T-helper 2 cell treated with Interferon-gamma antibody and Interleukin-4, amounts not matched to agents 5 μg/mL and 100 μg/mL, for 36 hours (primary cell): ENCODE results near the gene GTPBP8.
A peak's percentile ranks its signal among the peaks of the same experiment; 100 is the strongest.

Experiments used
- DNase-seq: peaks from one replicate; pipeline ENCODE4 v3.0.0; 2021; ENCODE audit warnings: low spot score
- H3K27ac Mint-ChIP-seq: one replicate; pipeline ENCODE4 v1.8.0; 2021; ENCODE audit warnings: mild to moderate bottlenecking, mixed read lengths
- H3K27me3 Mint-ChIP-seq: one replicate; pipeline ENCODE4 v1.8.0; 2021; ENCODE audit warnings: low read depth, mixed read lengths
- H3K36me3 Mint-ChIP-seq: one replicate; pipeline ENCODE4 v1.8.0; 2021; ENCODE audit warnings: low read depth, mixed read lengths
- H3K4me1 Mint-ChIP-seq: one replicate; pipeline ENCODE4 v1.8.0; 2021; ENCODE audit warnings: low read depth, mixed read lengths
- H3K4me3 Mint-ChIP-seq: one replicate; pipeline ENCODE4 v1.8.0; 2022; ENCODE audit warnings: mild to moderate bottlenecking, moderate library complexity, mixed read lengths
- H3K9me3 Mint-ChIP-seq: one replicate; pipeline ENCODE4 v1.8.0; 2021; ENCODE audit warnings: mixed read lengths

The GTPBP8 gene

GRCh38 chr3:112976001-112976400, 14.8 kb upstream of the GTPBP8 start:
- no peaks in the 10 kb centered on the region for H3K9me3 Mint-ChIP-seq
- peaks cover 3% of the 10 kb centered on the region for H3K36me3 Mint-ChIP-seq
- DNase-seq = no peak
- H3K27me3 Mint-ChIP-seq = no peaks in the 10 kb centered on the region
- H3K4me1 Mint-ChIP-seq = peaks cover 57% of the 10 kb centered on the region
- H3K27ac Mint-ChIP-seq = peak overlapping the region; percentile 64
- peak overlapping the region; percentile 90 for H3K4me3 Mint-ChIP-seq

GRCh38 chr3:112976953-112977352, 13.8 kb upstream of the GTPBP8 start:
- Mint-ChIP-seq H3K27me3 (peaks cover 3% of the 10 kb centered on the region), H3K36me3 (no peaks in the 10 kb centered on the region), H3K4me3 (peak overlapping the region; percentile 40), H3K4me1 (peaks cover 51% of the 10 kb centered on the region), H3K9me3 (no peaks in the 10 kb centered on the region), H3K27ac (peak overlapping the region; percentile 15)
- no peak for DNase-seq

- Mint-ChIP-seq H3K9me3 (no peaks in the 10 kb centered on the region), H3K4me1 (peaks cover 53% of the 10 kb centered on the region), H3K27ac (no peak overlapping the region), H3K27me3 (peaks cover 3% of the 10 kb centered on the region), H3K4me3 (no peak overlapping the region), H3K36me3 (no peaks in the 10 kb centered on the region)
- no peak for DNase-seq
These were observed 11.4 kb upstream of the GTPBP8 start for GRCh38 chr3:112979244-112979832.

- H3K4me1 Mint-ChIP-seq = peaks cover 54% of the 10 kb centered on the region
- DNase-seq = no peak
- no peaks in the 10 kb centered on the region for H3K36me3 Mint-ChIP-seq
- H3K27me3 Mint-ChIP-seq = peaks cover 3% of the 10 kb centered on the region
- no peak overlapping the region for H3K27ac Mint-ChIP-seq
- no peaks in the 10 kb centered on the region for H3K9me3 Mint-ChIP-seq
- H3K4me3 Mint-ChIP-seq = no peak overlapping the region
These were observed 10.7 kb upstream of the GTPBP8 start for GRCh38 chr3:112980080-112980479.

GRCh38 chr3:112982710-112983109, 8.1 kb upstream of the GTPBP8 start:
- Mint-ChIP-seq H3K27ac (no peak overlapping the region), H3K9me3 (no peaks in the 10 kb centered on the region), H3K27me3 (peaks cover 4% of the 10 kb centered on the region), H3K4me1 (peaks cover 47% of the 10 kb centered on the region), H3K4me3 (no peak overlapping the region), H3K36me3 (no peaks in the 10 kb centered on the region)
- DNase-seq = no peak

- no peak overlapping the region for H3K27ac Mint-ChIP-seq
- H3K9me3 Mint-ChIP-seq = no peaks in the 10 kb centered on the region
- H3K36me3 Mint-ChIP-seq = no peaks in the 10 kb centered on the region
- H3K27me3 Mint-ChIP-seq = peaks cover 4% of the 10 kb centered on the region
- no peak overlapping the region for H3K4me3 Mint-ChIP-seq
- H3K4me1 Mint-ChIP-seq = peaks cover 36% of the 10 kb centered on the region
- no peak for DNase-seq
These were observed 6.3 kb upstream of the GTPBP8 start for GRCh38 chr3:112984485-112984884.

- H3K4me3 Mint-ChIP-seq = no peak overlapping the region
- H3K27ac Mint-ChIP-seq = no peak overlapping the region
- no peaks in the 10 kb centered on the region for H3K9me3 Mint-ChIP-seq
- no peak for DNase-seq
- peaks cover 2% of the 10 kb centered on the region for H3K27me3 Mint-ChIP-seq
- H3K4me1 Mint-ChIP-seq = peaks cover 50% of the 10 kb centered on the region
- H3K36me3 Mint-ChIP-seq = peaks cover 3% of the 10 kb centered on the region
These were observed 3.0 kb upstream of the GTPBP8 start for GRCh38 chr3:112987710-112988334.

GRCh38 chr3:112995800-112996199, 5.0 kb downstream of the GTPBP8 start:
- Mint-ChIP-seq H3K9me3 (no peaks in the 10 kb centered on the region), H3K27ac (no peak overlapping the region)

GRCh38 chr3:113000691-113001090, 9.9 kb downstream of the GTPBP8 start:
- peaks cover 64% of the 10 kb centered on the region for H3K36me3 Mint-ChIP-seq
- H3K4me3 Mint-ChIP-seq = no peak overlapping the region
- no peak for DNase-seq
- H3K4me1 Mint-ChIP-seq = peaks cover 33% of the 10 kb centered on the region
- no peaks in the 10 kb centered on the region for H3K9me3 Mint-ChIP-seq
- no peaks in the 10 kb centered on the region for H3K27me3 Mint-ChIP-seq
- H3K27ac Mint-ChIP-seq = no peak overlapping the region

More at GRCh38 chr3:112995800-112996199, 5.0 kb downstream of the GTPBP8 start:
- Mint-ChIP-seq H3K27me3 (no peaks in the 10 kb centered on the region), H3K36me3 (peaks cover 45% of the 10 kb centered on the region), H3K4me3 (no peak overlapping the region), H3K4me1 (peaks cover 38% of the 10 kb centered on the region)
- no peak for DNase-seq

- DNase-seq = no peak
- peaks cover 70% of the 10 kb centered on the region for H3K36me3 Mint-ChIP-seq
- H3K4me3 Mint-ChIP-seq = no peak overlapping the region
- no peaks in the 10 kb centered on the region for H3K9me3 Mint-ChIP-seq
- peak overlapping the region; percentile 54 for H3K27ac Mint-ChIP-seq
- H3K27me3 Mint-ChIP-seq = no peaks in the 10 kb centered on the region
- H3K4me1 Mint-ChIP-seq = peaks cover 44% of the 10 kb centered on the region
These were observed 11.3 kb downstream of the GTPBP8 start for GRCh38 chr3:113002037-113002436.

GRCh38 chr3:113002679-113003078, 11.9 kb downstream of the GTPBP8 start:
- Mint-ChIP-seq H3K4me1 (peaks cover 47% of the 10 kb centered on the region), H3K27me3 (no peaks in the 10 kb centered on the region), H3K9me3 (no peaks in the 10 kb centered on the region), H3K36me3 (peaks cover 72% of the 10 kb centered on the region), H3K27ac (peak overlapping the region; percentile 54), H3K4me3 (no peak overlapping the region)
- peak; percentile 27 for DNase-seq

- Mint-ChIP-seq H3K4me3 (peak overlapping the region; percentile 70), H3K27ac (peak overlapping the region; percentile 74), H3K27me3 (no peaks in the 10 kb centered on the region), H3K4me1 (peaks cover 45% of the 10 kb centered on the region), H3K9me3 (no peaks in the 10 kb centered on the region), H3K36me3 (peaks cover 80% of the 10 kb centered on the region)
- peak; percentile 34 for DNase-seq
These were observed 14.8 kb downstream of the GTPBP8 start for GRCh38 chr3:113005611-113006010.

GRCh38 chr3:113006359-113007056, 15.7 kb downstream of the GTPBP8 start:
- H3K9me3 Mint-ChIP-seq = no peaks in the 10 kb centered on the region
- no peaks in the 10 kb centered on the region for H3K27me3 Mint-ChIP-seq
- peaks cover 80% of the 10 kb centered on the region for H3K36me3 Mint-ChIP-seq
- peak overlapping the region; percentile 74 for H3K27ac Mint-ChIP-seq
- H3K4me1 Mint-ChIP-seq = peaks cover 40% of the 10 kb centered on the region
- H3K4me3 Mint-ChIP-seq = peak overlapping the region; percentile 70
- DNase-seq = no peak

GRCh38 chr3:113008117-113008516, 17.3 kb downstream of the GTPBP8 start:
- H3K4me3 Mint-ChIP-seq = no peak overlapping the region
- DNase-seq = no peak
- H3K4me1 Mint-ChIP-seq = peaks cover 38% of the 10 kb centered on the region
- no peaks in the 10 kb centered on the region for H3K27me3 Mint-ChIP-seq
- peaks cover 82% of the 10 kb centered on the region for H3K36me3 Mint-ChIP-seq
- H3K9me3 Mint-ChIP-seq = no peaks in the 10 kb centered on the region
- H3K27ac Mint-ChIP-seq = no peak overlapping the region
